Glomerular endothelial cell (primary cell): ENCODE results near the gene DENND5B. TPM values are rescaled to one million over a fixed set of nuclear protein-coding genes. Genes with fewer than 3 reads are reported as not detected.

Experiments
- DNase-seq: peaks from one replicate; pipeline ENCODE4 v3.0.0-alpha.2; 2011; ENCODE audit warnings: low read depth, low spot score; ENCODE audit errors: extremely low read depth
- total RNA-seq: library from RNA; depleted of rRNA; stranded (reverse); fragments of >200 nt; gene quantifications from 2 replicates; pipeline ENCODE4 v1.2.3, GENCODE V29; 2015

The DENND5B gene
- total RNA-seq, 1 donor from 2014 or later = 17.2 TPM

GRCh38 chr12:31342286-31342685 lies 248.7 kb downstream of the DENND5B start:
- no peak for DNase-seq

GRCh38 chr12:31339831-31340622 lies 250.9 kb downstream of the DENND5B start:
- no peak for DNase-seq

GRCh38 chr12:31337952-31338351 lies 253.0 kb downstream of the DENND5B start:
- no peak for DNase-seq

Other genes with a start within 250 kb of the DENND5B start
- 2.2 and 2.6 TPM in 2 replicates for gene ETFBKMT, start 68.6 kb upstream of the DENND5B start, total RNA-seq
- 11.7 and 14.5 TPM in 2 replicates for gene AMN1, start 137.9 kb upstream of the DENND5B start, total RNA-seq